PC-3 (cell line): ENCODE results near the gene NPR1. TPM values are rescaled to one million over a fixed set of nuclear protein-coding genes. Genes with fewer than 3 reads are reported as not detected.

Experiments
- ATAC-seq: fragments of 200-7000 bp; cut with Tn5 transposase; 2 replicates; pipeline ENCODE4 v1.9.1; 2020; ENCODE audit warnings: mild to moderate bottlenecking, moderate library complexity
- BruUV-seq: library from RNA; stranded (reverse); fragments of 400-500 nt; replicated peaks from 2 replicates; lab custom pipeline; 2021; lab: Mats Ljungman, UMichigan
- CTCF ChIA-PET: fragments of 300-600 bp; sonication (Branson Sonifier 250); formaldehyde crosslinking; loops from one replicate; lab custom pipeline; 2022; ENCODE audit warnings: antibody characterized with exemption; lab: Charles Lee
- POLR2A ChIA-PET: fragments of 300-600 bp; sonication (Branson Sonifier 250); formaldehyde crosslinking; loops from one replicate; lab custom pipeline; 2022; ENCODE audit warnings: antibody characterized with exemption; ENCODE audit not compliant: unreplicated experiment; lab: Charles Lee
- DNase-seq: peaks from one replicate; pipeline ENCODE4 v3.0.0-alpha.2; 2015
- H2AFZ ChIP-seq: fragments of 300-600 bp; sonication (generic); 2 replicates; pipeline ENCODE4 v1.6.0; 2016; ENCODE audit warnings: antibody characterized with exemption, low read length
- H3F3A ChIP-seq: fragments of 300-600 bp; sonication (generic); one replicate; pipeline ENCODE4 v1.6.0; 2017; ENCODE audit warnings: antibody characterized with exemption, low read length, control low read depth, mild to moderate bottlenecking; ENCODE audit not compliant: unreplicated experiment
- H3K27ac ChIP-seq: fragments of 300-600 bp; sonication (generic); 2 replicates; pipeline ENCODE4 v1.5.1; 2016; ENCODE audit warnings: mild to moderate bottlenecking, low read length
- H3K27me3 ChIP-seq: fragments of 300-600 bp; sonication (generic); 2 replicates; pipeline ENCODE4 v1.6.1; 2016; ENCODE audit warnings: low read length, mixed read lengths
- H3K36me3 ChIP-seq: fragments of 300-600 bp; sonication (generic); 2 replicates; pipeline ENCODE4 v1.6.1; 2016; ENCODE audit warnings: low read depth, mixed run types, low read length, mixed read lengths
- H3K4me1 ChIP-seq: fragments of 300-600 bp; sonication (generic); 2 replicates; pipeline ENCODE4 v1.5.1; 2016; ENCODE audit warnings: low read length; ENCODE audit not compliant: insufficient read depth
- H3K4me2 ChIP-seq: fragments of 300-600 bp; sonication (generic); 2 replicates; pipeline ENCODE4 v1.6.0; 2016; ENCODE audit warnings: low read length
- H3K4me3 ChIP-seq: fragments of 300-600 bp; sonication (generic); 2 replicates; pipeline ENCODE4 v1.5.1; 2016; ENCODE audit warnings: mild to moderate bottlenecking, low read length, mixed read lengths
- H3K79me2 ChIP-seq: fragments of 300-600 bp; sonication (generic); 2 replicates; pipeline ENCODE4 v1.6.1; 2017; ENCODE audit warnings: low read length, mixed read lengths
- H3K9ac ChIP-seq: fragments of 300-600 bp; sonication (generic); 2 replicates; pipeline ENCODE4 v1.6.0; 2016; ENCODE audit warnings: mild to moderate bottlenecking, low read length
- H3K9me2 ChIP-seq: fragments of 300-600 bp; sonication (generic); replicated peaks from 2 replicates; pipeline ENCODE4 v1.6.1; 2016; ENCODE audit warnings: mixed run types, low read length, mixed read lengths
- H3K9me3 ChIP-seq: fragments of 300-600 bp; sonication (generic); 2 replicates; pipeline ENCODE4 v1.6.1; 2016; ENCODE audit warnings: low read length, mixed read lengths
- H4K20me1 ChIP-seq: fragments of 300-600 bp; sonication (generic); 2 replicates; pipeline ENCODE4 v1.6.1; 2016; ENCODE audit warnings: low read length, mixed read lengths
- EZH2 ChIP-seq: fragments of 300-600 bp; sonication (generic); IDR thresholded peaks from one replicate; pipeline ENCODE4 v1.6.1; 2017; ENCODE audit warnings: antibody characterized with exemption, mild to moderate bottlenecking, low read length; ENCODE audit not compliant: unreplicated experiment
- EZH2phosphoT487 ChIP-seq: fragments of 300-600 bp; sonication (generic); IDR thresholded peaks from 2 replicates; pipeline ENCODE4 v1.6.1; 2018; ENCODE audit warnings: mild to moderate bottlenecking, antibody characterized with exemption, low read length, borderline replicate concordance
- intact Hi-C: fragments of 100-400 bp; cut with micrococcal nuclease; formaldehyde crosslinking; loops from 2 replicates; pipeline ENCODE4 v1.9.0; 2023
- total RNA-seq: library from RNA; depleted of rRNA; stranded (reverse); fragments of >200 nt; gene quantifications from 2 replicates; pipeline ENCODE4 v1.2.3, GENCODE V29; 2014
- TF ChIP-seq, protein P1 (sequence below): fragments of 300-600 bp; sonication (generic); conservative IDR thresholded peaks from 2 replicates; pipeline ENCODE4 v1.5.1; 2017; ENCODE audit warnings: antibody characterized with exemption, low read depth, mild to moderate bottlenecking, low read length

NPR1 gene
- total RNA-seq, 1 experiment from 2014 or later = 0.84 TPM

DNA sequence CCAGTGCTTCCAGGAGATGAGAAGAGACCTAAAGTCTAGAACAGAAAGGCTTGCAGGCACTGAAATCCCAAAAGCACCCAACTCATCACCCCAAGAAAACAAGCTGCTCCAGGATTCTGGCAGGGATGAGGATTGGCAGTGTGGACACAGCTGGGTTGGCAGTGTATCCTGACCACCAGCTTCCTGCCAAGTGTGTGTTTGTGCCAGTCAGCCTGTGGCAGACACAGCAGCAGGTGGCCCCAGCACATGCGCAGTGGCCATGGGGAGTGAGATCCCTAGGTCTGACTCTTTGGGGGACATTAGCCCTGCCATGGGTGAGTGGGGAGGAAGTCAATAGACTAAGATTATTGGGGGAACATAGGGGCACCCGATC, 28.6 kb upstream of the NPR1 start:
- Histone ChIP-seq H3K9ac (no peak overlapping the region), H4K20me1 (0 out of 2 replicates have a peak, but pooled peaks cover 5% of the 10 kb centered on the region), H2AFZ (no peak overlapping the region), H3K36me3 (peaks cover 18% of the 10 kb centered on the region), H3K79me2 (no peaks in the 10 kb centered on the region), H3F3A (peaks cover 13% of the 10 kb centered on the region), H3K9me2 (no peaks in the 10 kb centered on the region), H3K4me3 (no peak overlapping the region), H3K4me2 (no peak overlapping the region), H3K9me3 (no peaks in the 10 kb centered on the region), H3K27ac (no peak overlapping the region), H3K27me3 (no peaks in the 10 kb centered on the region), H3K4me1 (peaks cover 14% of the 10 kb centered on the region)
- intact Hi-C loops = no loop called here
- ChIA-PET CTCF (no interaction called here), POLR2A (interaction anchor here (0.6 to 1.4 kb wide), 2 partner anchors 14 to 16 kb away, joined by 3 to 10 read pairs; partner anchors contain the start of gene CHTOP)
- ATAC-seq (peak; percentile 76), DNase-seq (peak; percentile 76)
- BruUV-seq = no TSS peak
- TF ChIP-seq, protein P1, sequence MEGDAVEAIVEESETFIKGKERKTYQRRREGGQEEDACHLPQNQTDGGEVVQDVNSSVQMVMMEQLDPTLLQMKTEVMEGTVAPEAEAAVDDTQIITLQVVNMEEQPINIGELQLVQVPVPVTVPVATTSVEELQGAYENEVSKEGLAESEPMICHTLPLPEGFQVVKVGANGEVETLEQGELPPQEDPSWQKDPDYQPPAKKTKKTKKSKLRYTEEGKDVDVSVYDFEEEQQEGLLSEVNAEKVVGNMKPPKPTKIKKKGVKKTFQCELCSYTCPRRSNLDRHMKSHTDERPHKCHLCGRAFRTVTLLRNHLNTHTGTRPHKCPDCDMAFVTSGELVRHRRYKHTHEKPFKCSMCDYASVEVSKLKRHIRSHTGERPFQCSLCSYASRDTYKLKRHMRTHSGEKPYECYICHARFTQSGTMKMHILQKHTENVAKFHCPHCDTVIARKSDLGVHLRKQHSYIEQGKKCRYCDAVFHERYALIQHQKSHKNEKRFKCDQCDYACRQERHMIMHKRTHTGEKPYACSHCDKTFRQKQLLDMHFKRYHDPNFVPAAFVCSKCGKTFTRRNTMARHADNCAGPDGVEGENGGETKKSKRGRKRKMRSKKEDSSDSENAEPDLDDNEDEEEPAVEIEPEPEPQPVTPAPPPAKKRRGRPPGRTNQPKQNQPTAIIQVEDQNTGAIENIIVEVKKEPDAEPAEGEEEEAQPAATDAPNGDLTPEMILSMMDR = no peak
- TF ChIP-seq EZH2phosphoT487 (no peak), EZH2 (no peak)

DNA sequence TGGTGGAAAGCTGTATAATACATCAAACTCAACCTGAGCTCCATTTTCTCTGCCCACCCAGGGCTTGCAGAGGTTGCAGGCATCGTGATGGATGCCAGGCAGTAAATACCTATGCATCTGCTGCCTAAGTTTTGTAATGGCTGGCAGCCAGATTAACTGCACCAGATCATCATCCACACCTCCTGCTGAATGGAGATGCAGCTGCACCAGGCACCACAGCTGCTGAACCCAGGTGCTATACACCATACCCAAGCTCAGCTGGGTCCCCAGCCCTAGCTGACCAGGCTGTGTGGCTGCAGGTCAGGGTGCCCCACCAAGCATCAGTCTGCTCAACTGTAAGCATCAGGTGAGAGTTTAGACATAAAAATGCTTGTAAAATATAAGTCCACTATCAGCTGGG, 26.7 kb upstream of the NPR1 start:
- H2AFZ ChIP-seq = no peak overlapping the region
- H4K20me1 ChIP-seq = no peaks in the 10 kb centered on the region
- ATAC-seq = no peak
- BruUV-seq = no TSS peak
- H3K4me2 ChIP-seq = no peak overlapping the region
- no peak overlapping the region for H3K9ac ChIP-seq
- no peaks in the 10 kb centered on the region for H3K9me3 ChIP-seq
- no peaks in the 10 kb centered on the region for H3K9me2 ChIP-seq
- POLR2A ChIA-PET = interaction anchor here (0.6 kb wide), 1 partner anchor 17 kb away, joined by 3 read pairs; no protein-coding TSS in a partner anchor
- no peaks in the 10 kb centered on the region for H3K79me2 ChIP-seq
- TF ChIP-seq, protein P1 = no peak
- TF ChIP-seq EZH2 (no peak), EZH2phosphoT487 (no peak)
- no peaks in the 10 kb centered on the region for H3K27me3 ChIP-seq
- no peak for DNase-seq
- H3K4me3 ChIP-seq = no peak overlapping the region
- 0 out of 2 replicates have a peak, but pooled peaks cover 1% of the 10 kb centered on the region for H3K36me3 ChIP-seq
- H3F3A ChIP-seq = peaks cover 1% of the 10 kb centered on the region
- CTCF ChIA-PET = no interaction called here
- no peak overlapping the region for H3K27ac ChIP-seq
- H3K4me1 ChIP-seq = peaks cover 14% of the 10 kb centered on the region
- intact Hi-C loops = no loop called here

DNA sequence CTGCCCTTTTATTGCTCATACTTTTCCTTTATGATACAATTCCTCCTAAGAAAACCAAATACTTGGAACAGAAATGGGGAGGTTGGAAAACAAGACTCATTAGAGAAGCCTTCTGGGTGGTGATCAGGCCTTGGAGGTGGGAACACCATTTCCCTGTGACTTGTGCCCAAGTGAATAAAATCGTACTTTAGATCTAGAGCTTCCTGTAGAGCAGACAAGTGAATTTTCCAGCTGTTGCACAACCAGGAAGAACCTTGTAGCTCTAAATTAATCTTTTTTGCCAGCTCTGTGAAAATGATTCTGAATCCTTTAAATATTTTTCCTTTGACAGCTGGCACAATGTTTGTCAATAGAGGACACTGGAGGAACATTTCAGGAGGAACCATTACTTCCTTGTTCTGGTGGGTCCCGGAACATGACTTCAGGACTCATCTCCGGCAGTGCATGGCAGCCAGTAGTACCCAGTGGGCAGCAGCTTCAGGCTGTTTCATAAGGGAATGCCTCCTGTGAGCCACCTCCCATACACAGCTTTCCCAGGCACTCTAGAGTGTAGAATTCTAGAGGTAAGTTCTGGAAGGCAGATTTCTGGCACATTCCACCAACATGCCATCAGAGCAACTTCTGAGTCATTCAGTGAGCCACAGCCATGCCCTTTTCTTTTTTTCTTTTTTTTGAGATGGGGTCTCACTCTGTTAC, 25.5 kb upstream of the NPR1 start:
- ChIA-PET CTCF (no interaction called here), POLR2A (no interaction called here)
- no peaks in the 10 kb centered on the region for H3K9me2 ChIP-seq
- H3K4me2 ChIP-seq = peak overlapping the region; percentile 18; the same call in 1 of the 2 replicates
- H4K20me1 ChIP-seq = no peaks in the 10 kb centered on the region
- H3K27ac ChIP-seq = no peak overlapping the region
- no peaks in the 10 kb centered on the region for H3K79me2 ChIP-seq
- DNase-seq = peak; percentile 66
- TF ChIP-seq EZH2phosphoT487 (no peak), EZH2 (no peak)
- TF ChIP-seq, protein P1 = no peak
- H3K9me3 ChIP-seq = no peaks in the 10 kb centered on the region
- H3K4me3 ChIP-seq = no peak overlapping the region
- no peak overlapping the region for H2AFZ ChIP-seq
- no peaks in the 10 kb centered on the region for H3K36me3 ChIP-seq
- intact Hi-C loops = no loop called here
- no peak; the same call in 1 of the 2 replicates for ATAC-seq
- H3K9ac ChIP-seq = no peak overlapping the region
- H3K4me1 ChIP-seq = peaks cover 16% of the 10 kb centered on the region
- H3K27me3 ChIP-seq = no peaks in the 10 kb centered on the region
- no TSS peak for BruUV-seq
- H3F3A ChIP-seq = no peaks in the 10 kb centered on the region
